Lower leg skin (tissue), 3 donors: Measurements from ENCODE around the gene RBSN.

Experiments used
- CTCF ChIP-seq, 3 donors: fragments of 450-650 bp; IDR thresholded peaks; one replicate each; pipeline ENCODE4 v1.5.1; 2016; ENCODE audit warnings: antibody characterized with exemption in 3 of 3, mild to moderate bottlenecking in 3 of 3, moderate library complexity in 2 of 3
- POLR2A ChIP-seq, 2 donors: fragments of 450-650 bp; IDR thresholded peaks; one replicate each; pipeline ENCODE4 v1.6.1; 2016 to 2017; ENCODE audit warnings: antibody characterized with exemption in 2 of 2, mild to moderate bottlenecking in 1 of 2, moderate library complexity in 1 of 2

DNA sequence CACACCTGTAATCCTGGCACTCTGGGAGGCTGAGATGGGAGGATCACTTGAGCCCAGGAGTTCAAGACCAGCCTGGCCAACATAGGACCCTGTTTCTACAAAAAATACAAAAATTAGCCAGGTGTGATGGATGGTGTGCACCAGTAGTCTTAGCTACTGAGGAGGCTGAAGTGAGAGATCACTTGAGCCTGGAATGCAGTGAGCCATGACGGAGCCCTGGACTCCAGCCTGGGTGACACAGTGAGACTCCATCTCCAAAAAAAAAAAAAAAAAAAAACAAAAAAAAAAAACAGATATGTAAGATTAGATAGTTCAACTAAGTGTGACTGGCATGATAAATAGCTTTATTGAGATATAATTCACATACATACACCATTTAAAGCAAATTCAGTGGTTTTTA lies 9.7 kb downstream of the RBSN start:
- TF ChIP-seq POLR2A (IDR thresholded peaks at IDR 0.05), result no peak
- TF ChIP-seq CTCF (IDR thresholded peaks at IDR 0.05), result no peak
